H9 (cell line): ENCODE measurements around the gene LRP1. TPM values are rescaled to one million over a fixed set of nuclear protein-coding genes. Genes with fewer than 3 reads are reported as not detected.

Experiments
- DNase-seq: peaks from one replicate; pipeline ENCODE4 v3.0.0-alpha.2; 2017
- H2AFZ ChIP-seq: one replicate; pipeline ENCODE4 v1.6.1; 2013; ENCODE audit warnings: mild to moderate bottlenecking, low read length, control low read depth, moderate library complexity
- H2AK5ac ChIP-seq: 2 replicates; pipeline ENCODE4 v1.6.1; 2013; ENCODE audit warnings: low read length, control low read depth, mixed read lengths; ENCODE audit not compliant: insufficient read length
- H2BK120ac ChIP-seq: one replicate; pipeline ENCODE4 v1.6.1; 2013; ENCODE audit warnings: low read depth, mild to moderate bottlenecking, low read length, control low read depth, inconsistent platforms; ENCODE audit not compliant: poor library complexity, severe bottlenecking
- H2BK12ac ChIP-seq: 2 replicates; pipeline ENCODE4 v1.6.1; 2013; ENCODE audit warnings: low read length, control low read depth, mixed read lengths, low read depth; ENCODE audit not compliant: insufficient read length
- H2BK15ac ChIP-seq: 2 replicates; pipeline ENCODE4 v1.6.1; 2013; ENCODE audit warnings: low read depth, low read length, control low read depth
- H2BK20ac ChIP-seq: one replicate; pipeline ENCODE4 v1.6.1; 2013; ENCODE audit warnings: low read depth, mild to moderate bottlenecking, low read length, control low read depth, inconsistent platforms; ENCODE audit not compliant: poor library complexity, severe bottlenecking
- H2BK5ac ChIP-seq: 2 replicates; pipeline ENCODE4 v1.6.1; 2013; ENCODE audit warnings: low read length, control low read depth, mixed read lengths; ENCODE audit not compliant: insufficient read length
- H3K14ac ChIP-seq: 2 replicates; pipeline ENCODE4 v1.6.1; 2013; ENCODE audit warnings: low read length, control low read depth; ENCODE audit not compliant: insufficient read depth
- H3K18ac ChIP-seq: 2 replicates; pipeline ENCODE4 v1.6.1; 2013; ENCODE audit warnings: low read depth, mild to moderate bottlenecking, mixed read lengths, low read length, control low read depth; ENCODE audit not compliant: insufficient read length
- H3K23ac ChIP-seq: 2 replicates; pipeline ENCODE4 v1.6.1; 2013; ENCODE audit warnings: low read length, control low read depth, mixed read lengths, low read depth; ENCODE audit not compliant: insufficient read length
- H3K23me2 ChIP-seq: 2 replicates; pipeline ENCODE4 v1.6.1; 2013; ENCODE audit warnings: low read depth, mild to moderate bottlenecking, mixed read lengths, low read length, control low read depth; ENCODE audit not compliant: insufficient read length, poor library complexity, severe bottlenecking
- H3K27ac ChIP-seq: 2 replicates; pipeline ENCODE4 v1.5.1; 2013; ENCODE audit warnings: low read length, control low read depth, mixed read lengths, low read depth; ENCODE audit not compliant: insufficient read length
- H3K27me3 ChIP-seq: 2 replicates; pipeline ENCODE4 v1.6.1; 2013; ENCODE audit warnings: low read length, control low read depth, inconsistent platforms; ENCODE audit not compliant: insufficient read depth
- H3K4ac ChIP-seq: 2 replicates; pipeline ENCODE4 v1.6.1; 2013; ENCODE audit warnings: low read depth, mild to moderate bottlenecking, control low read depth, inconsistent platforms, low read length, moderate library complexity
- H3K4me1 ChIP-seq: 2 replicates; pipeline ENCODE4 v1.6.1; 2013; ENCODE audit warnings: low read length, control low read depth, inconsistent platforms; ENCODE audit not compliant: insufficient read depth
- H3K4me2 ChIP-seq: 2 replicates; pipeline ENCODE4 v1.6.1; 2013; ENCODE audit warnings: low read length, control low read depth, mixed read lengths; ENCODE audit not compliant: insufficient read length, insufficient read depth
- H3K56ac ChIP-seq: 2 replicates; pipeline ENCODE4 v1.6.1; 2013; ENCODE audit warnings: low read depth, mild to moderate bottlenecking, mixed read lengths, low read length, control low read depth; ENCODE audit not compliant: insufficient read length
- H3K79me1 ChIP-seq: 2 replicates; pipeline ENCODE4 v1.6.1; 2013; ENCODE audit warnings: low read depth, mild to moderate bottlenecking, moderate library complexity, low read length, control low read depth, inconsistent platforms; ENCODE audit not compliant: insufficient read depth, poor library complexity, severe bottlenecking
- H3K79me2 ChIP-seq: 2 replicates; pipeline ENCODE4 v1.6.1; 2013; ENCODE audit warnings: low read length, control low read depth, inconsistent platforms; ENCODE audit not compliant: insufficient read depth
- H3K9ac ChIP-seq: 2 replicates; pipeline ENCODE4 v1.6.1; 2013; ENCODE audit warnings: low read length, control low read depth, mixed read lengths; ENCODE audit not compliant: insufficient read length; ENCODE audit errors: extremely low read depth
- H3K9me3 ChIP-seq: one replicate; pipeline ENCODE4 v1.6.1; 2013; ENCODE audit warnings: low read depth, low read length, inconsistent platforms; ENCODE audit not compliant: control insufficient read depth
- H3T11ph ChIP-seq: one replicate; pipeline ENCODE4 v1.6.1; 2013; ENCODE audit warnings: mild to moderate bottlenecking, low read length, control low read depth, inconsistent platforms
- H4K20me1 ChIP-seq: one replicate; pipeline ENCODE4 v1.6.1; 2013; ENCODE audit not compliant: control insufficient read depth, insufficient read length, insufficient read depth
- H4K5ac ChIP-seq: 2 replicates; pipeline ENCODE4 v1.6.1; 2013; ENCODE audit warnings: low read depth, mild to moderate bottlenecking, mixed read lengths, low read length, control low read depth; ENCODE audit not compliant: insufficient read length
- H4K8ac ChIP-seq: replicated peaks from 2 replicates; pipeline ENCODE4 v1.6.1; 2013; ENCODE audit warnings: low read length, control low read depth, mixed read lengths, low read depth; ENCODE audit not compliant: insufficient read length
- H4K91ac ChIP-seq: 2 replicates; pipeline ENCODE4 v1.6.1; 2013; ENCODE audit warnings: low read depth, mild to moderate bottlenecking, moderate library complexity, mixed read lengths, low read length, control low read depth; ENCODE audit not compliant: insufficient read length
- H3K27ac Mint-ChIP-seq, 3 experiments: 2 replicates in 2 of 3; 3 replicates in 1 of 3; pipeline ENCODE4 v1.8.0; 2020 to 2021; ENCODE audit warnings: mixed read lengths in 3 of 3, mild to moderate bottlenecking in 1 of 3, moderate library complexity in 1 of 3
- H3K27me3 Mint-ChIP-seq: 2 replicates; pipeline ENCODE4 v1.8.0; 2021; ENCODE audit warnings: low read depth, mild to moderate bottlenecking, moderate library complexity, mixed read lengths
- H3K36me3 Mint-ChIP-seq, 3 experiments: 2 replicates in 2 of 3; 3 replicates in 1 of 3; pipeline ENCODE4 v1.8.0; 2020 to 2021; ENCODE audit warnings: low read depth in 3 of 3, mixed read lengths in 3 of 3; ENCODE audit not compliant: insufficient read depth in 1 of 3
- H3K4me1 Mint-ChIP-seq, 2 experiments: 2 replicates each; pipeline ENCODE4 v1.8.0; 2020; ENCODE audit warnings: mixed read lengths in 2 of 2
- H3K4me3 Mint-ChIP-seq, 2 experiments: 2 replicates in 1 of 2; 3 replicates in 1 of 2; pipeline ENCODE4 v1.8.0; 2020 to 2021; ENCODE audit warnings: mild to moderate bottlenecking in 2 of 2, mixed read lengths in 2 of 2, moderate library complexity in 1 of 2
- H3K9me3 Mint-ChIP-seq, 2 experiments: 2 replicates in 1 of 2; 3 replicates in 1 of 2; pipeline ENCODE4 v1.8.0; 2020; ENCODE audit warnings: mild to moderate bottlenecking in 2 of 2, mixed read lengths in 2 of 2, moderate library complexity in 1 of 2
- CTCF ChIP-seq: fragments of 200-600 bp; sonication (generic); conservative IDR thresholded peaks from 3 replicates; pipeline ENCODE4 v1.8.0; 2021; ENCODE audit warnings: antibody characterized with exemption, mild to moderate bottlenecking
- WGBS: extraction: QIAGEN DNeasy Blood & Tissue Kit; methylation state at CpG from one replicate; pipeline ENCODE4 v1.1.7; 2013; ENCODE audit warnings: missing lambda C conversion rate, low lambda C conversion rate, mixed read lengths; ENCODE audit not compliant: insufficient read length; ENCODE audit errors: extremely low coverage; 5-methylcytosine and 5-hydroxymethylcytosine counted together
- total RNA-seq: library from RNA; stranded (reverse); gene quantifications from 2 replicates; pipeline ENCODE4 v1.2.1, GENCODE V29; 2021

The LRP1 gene
- total RNA-seq, 1 experiment from 2014 or later: 115 TPM

- WGBS: no CpG with 5 or more reads among the region's 13 CpGs
- Mint-ChIP-seq H3K27ac (no peak overlapping the region), H3K27me3 (peaks cover 98% of the 10 kb centered on the region), H3K4me1 (peaks cover 58 to 72% of the 10 kb centered on the region in 2 experiments), H3K36me3 (no peaks in the 10 kb centered on the region; a peak in 2 of 7 replicates), H3K9me3 (peaks cover 0 to 5% of the 10 kb centered on the region in 2 experiments; a peak in 3 of 5 replicates), H3K4me3 (peak overlapping the region in 1 of 2 experiments; percentile 70; a peak in 2 of 5 replicates)
- no peaks in the 10 kb centered on the region for H3K9me3 ChIP-seq
- H3K27ac ChIP-seq: no peak overlapping the region
- TF ChIP-seq CTCF: no peak
- H2BK12ac ChIP-seq: no peak overlapping the region
- no peaks in the 10 kb centered on the region for H3K79me2 ChIP-seq
- no peak overlapping the region for H3K14ac ChIP-seq
- H3K4ac ChIP-seq: no peak overlapping the region
- DNase-seq: no peak
- H2BK20ac ChIP-seq: no peak overlapping the region
- H2BK120ac ChIP-seq: no peak overlapping the region
- H3K23ac ChIP-seq: no peak overlapping the region
- no peak overlapping the region for H4K5ac ChIP-seq
- no peak overlapping the region for H4K8ac ChIP-seq
- no peak overlapping the region for H4K91ac ChIP-seq
- no peak overlapping the region for H3K56ac ChIP-seq
- no peak overlapping the region for H3K9ac ChIP-seq
- H3T11ph ChIP-seq: no peak overlapping the region
- no peak overlapping the region for H2AK5ac ChIP-seq
- H3K27me3 ChIP-seq: peaks cover 73% of the 10 kb centered on the region
- no peak overlapping the region for H3K4me2 ChIP-seq
- H2AFZ ChIP-seq: no peak overlapping the region
- H2BK5ac ChIP-seq: no peak overlapping the region
- no peak overlapping the region for H3K18ac ChIP-seq
- peaks cover 18% of the 10 kb centered on the region for H3K23me2 ChIP-seq
- no peak overlapping the region for H2BK15ac ChIP-seq
- H3K4me1 ChIP-seq: no peaks in the 10 kb centered on the region; the same call in 1 of the 2 replicates
- peaks cover 2% of the 10 kb centered on the region for H4K20me1 ChIP-seq
- no peaks in the 10 kb centered on the region for H3K79me1 ChIP-seq
These were observed 94.3 kb downstream of the LRP1 start for GRCh38 chr12:57222286-57223190.
